Mesothelial cell of epicardium (in vitro differentiated cells): ENCODE results near the gene ZNF519. TPM values are rescaled to one million over a fixed set of nuclear protein-coding genes. Genes with fewer than 3 reads are reported as not detected.

Experiments
- DNase-seq, 2 experiments: peaks; one replicate each; pipeline ENCODE4 v3.0.0; 2021; ENCODE audit warnings: low spot score in 2 of 2; ENCODE audit not compliant: unreplicated experiment in 2 of 2
- H3K27ac Mint-ChIP-seq: 2 replicates; pipeline ENCODE4 v1.8.0; 2021; ENCODE audit warnings: mixed read lengths
- H3K27me3 Mint-ChIP-seq: 2 replicates; pipeline ENCODE4 v1.8.0; 2021; ENCODE audit warnings: low read depth, mixed read lengths
- H3K36me3 Mint-ChIP-seq: 2 replicates; pipeline ENCODE4 v1.8.0; 2021; ENCODE audit warnings: mixed read lengths
- H3K4me1 Mint-ChIP-seq: 2 replicates; pipeline ENCODE4 v1.8.0; 2021; ENCODE audit warnings: mixed read lengths
- H3K4me3 Mint-ChIP-seq: 2 replicates; pipeline ENCODE4 v1.8.0; 2021; ENCODE audit warnings: mild to moderate bottlenecking, moderate library complexity, mixed read lengths
- H3K9me3 Mint-ChIP-seq: 2 replicates; pipeline ENCODE4 v1.8.0; 2021; ENCODE audit warnings: mixed read lengths
- total RNA-seq: library from RNA; stranded (reverse); gene quantifications from 3 replicates; pipeline ENCODE4 v1.2.1, GENCODE V29; 2021
- TF ChIP-seq, protein P1 (sequence below): fragments of 200-600 bp; sonication (generic); IDR thresholded peaks from one replicate; pipeline ENCODE4 v1.5.0; 2021; ENCODE audit warnings: antibody characterized with exemption; ENCODE audit not compliant: unreplicated experiment

Gene ZNF519
- total RNA-seq, 1 donor from 2014 or later = 24.0 TPM

DNA sequence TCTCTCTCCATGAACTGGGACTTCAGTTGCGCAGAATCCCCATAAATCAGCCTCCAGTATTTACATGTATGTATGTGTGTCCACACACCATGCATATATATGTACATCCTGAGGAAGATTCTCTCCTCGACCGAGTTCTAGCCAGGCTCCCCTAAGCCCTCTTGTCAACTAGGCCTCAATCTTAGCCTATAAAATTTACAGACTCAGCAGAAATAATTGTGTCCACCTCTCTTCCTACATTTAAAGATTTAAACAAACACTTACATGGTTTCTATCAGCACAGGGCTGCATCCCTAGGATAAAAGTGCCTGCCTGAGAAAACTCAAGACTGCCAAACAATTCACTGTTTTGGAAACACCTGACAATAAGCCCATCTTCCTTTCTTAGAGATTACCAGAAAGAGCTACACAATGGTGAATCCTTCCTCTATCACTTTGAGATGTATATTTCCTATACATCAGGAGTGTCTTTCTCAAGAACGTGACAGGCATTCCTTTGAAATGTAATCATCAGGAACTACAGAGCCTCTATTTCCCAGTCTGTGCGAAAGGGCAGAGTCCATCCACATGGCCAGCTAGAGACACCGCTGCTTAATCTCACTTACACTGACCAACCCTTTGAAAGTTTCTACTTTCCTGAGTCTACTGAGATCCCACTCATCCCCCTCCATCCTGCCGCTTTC, 39.5 kb downstream of the ZNF519 start:
- Mint-ChIP-seq H3K9me3 (peaks cover 5% of the 10 kb centered on the region), H3K36me3 (peaks cover 8% of the 10 kb centered on the region), H3K27me3 (no peaks in the 10 kb centered on the region), H3K27ac (no peak overlapping the region), H3K4me3 (no peak overlapping the region), H3K4me1 (no peaks in the 10 kb centered on the region)
- no peak for DNase-seq
- TF ChIP-seq, protein P1, sequence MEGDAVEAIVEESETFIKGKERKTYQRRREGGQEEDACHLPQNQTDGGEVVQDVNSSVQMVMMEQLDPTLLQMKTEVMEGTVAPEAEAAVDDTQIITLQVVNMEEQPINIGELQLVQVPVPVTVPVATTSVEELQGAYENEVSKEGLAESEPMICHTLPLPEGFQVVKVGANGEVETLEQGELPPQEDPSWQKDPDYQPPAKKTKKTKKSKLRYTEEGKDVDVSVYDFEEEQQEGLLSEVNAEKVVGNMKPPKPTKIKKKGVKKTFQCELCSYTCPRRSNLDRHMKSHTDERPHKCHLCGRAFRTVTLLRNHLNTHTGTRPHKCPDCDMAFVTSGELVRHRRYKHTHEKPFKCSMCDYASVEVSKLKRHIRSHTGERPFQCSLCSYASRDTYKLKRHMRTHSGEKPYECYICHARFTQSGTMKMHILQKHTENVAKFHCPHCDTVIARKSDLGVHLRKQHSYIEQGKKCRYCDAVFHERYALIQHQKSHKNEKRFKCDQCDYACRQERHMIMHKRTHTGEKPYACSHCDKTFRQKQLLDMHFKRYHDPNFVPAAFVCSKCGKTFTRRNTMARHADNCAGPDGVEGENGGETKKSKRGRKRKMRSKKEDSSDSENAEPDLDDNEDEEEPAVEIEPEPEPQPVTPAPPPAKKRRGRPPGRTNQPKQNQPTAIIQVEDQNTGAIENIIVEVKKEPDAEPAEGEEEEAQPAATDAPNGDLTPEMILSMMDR = no peak

GRCh38 chr18:14089781-14090180, 42.5 kb downstream of the ZNF519 start:
- Mint-ChIP-seq H3K27me3 (peaks cover 1% of the 10 kb centered on the region), H3K9me3 (peaks cover 2% of the 10 kb centered on the region), H3K4me3 (no peak overlapping the region), H3K27ac (no peak overlapping the region), H3K36me3 (no peaks in the 10 kb centered on the region), H3K4me1 (no peaks in the 10 kb centered on the region)
- TF ChIP-seq, protein P1 = no peak
- no peak for DNase-seq

DNA sequence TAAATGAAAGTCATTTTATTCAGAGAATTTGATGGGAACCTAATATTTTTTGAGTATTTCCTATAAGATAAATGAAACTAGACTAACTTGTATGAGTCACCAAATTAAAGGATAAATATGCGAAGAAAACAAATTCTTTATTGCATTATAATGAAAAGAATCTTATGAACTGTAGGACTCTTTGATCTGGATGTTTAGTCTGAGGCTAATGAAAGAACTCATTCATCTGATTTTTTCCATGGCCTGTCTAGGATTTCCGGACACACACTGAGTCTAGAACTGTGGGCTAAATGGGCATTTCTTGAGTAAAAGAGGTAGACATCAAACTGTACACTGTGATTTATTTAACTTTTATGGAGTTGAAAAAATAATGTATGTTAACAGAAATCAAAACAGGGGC, 43.0 kb downstream of the ZNF519 start:
- no peaks in the 10 kb centered on the region for H3K36me3 Mint-ChIP-seq
- TF ChIP-seq, protein P1 = no peak
- H3K27ac Mint-ChIP-seq = no peak overlapping the region
- no peaks in the 10 kb centered on the region for H3K4me1 Mint-ChIP-seq
- H3K9me3 Mint-ChIP-seq = no peaks in the 10 kb centered on the region
- no peak for DNase-seq
- no peak overlapping the region for H3K4me3 Mint-ChIP-seq
- H3K27me3 Mint-ChIP-seq = peaks cover 1% of the 10 kb centered on the region

GRCh38 chr18:14086458-14087231, 45.6 kb downstream of the ZNF519 start:
- no peak for DNase-seq
- Mint-ChIP-seq H3K27me3 (peaks cover 1% of the 10 kb centered on the region), H3K27ac (no peak overlapping the region), H3K4me1 (no peaks in the 10 kb centered on the region), H3K4me3 (no peak overlapping the region), H3K9me3 (no peaks in the 10 kb centered on the region), H3K36me3 (no peaks in the 10 kb centered on the region)
- TF ChIP-seq, protein P1 = peak; percentile 73

DNA sequence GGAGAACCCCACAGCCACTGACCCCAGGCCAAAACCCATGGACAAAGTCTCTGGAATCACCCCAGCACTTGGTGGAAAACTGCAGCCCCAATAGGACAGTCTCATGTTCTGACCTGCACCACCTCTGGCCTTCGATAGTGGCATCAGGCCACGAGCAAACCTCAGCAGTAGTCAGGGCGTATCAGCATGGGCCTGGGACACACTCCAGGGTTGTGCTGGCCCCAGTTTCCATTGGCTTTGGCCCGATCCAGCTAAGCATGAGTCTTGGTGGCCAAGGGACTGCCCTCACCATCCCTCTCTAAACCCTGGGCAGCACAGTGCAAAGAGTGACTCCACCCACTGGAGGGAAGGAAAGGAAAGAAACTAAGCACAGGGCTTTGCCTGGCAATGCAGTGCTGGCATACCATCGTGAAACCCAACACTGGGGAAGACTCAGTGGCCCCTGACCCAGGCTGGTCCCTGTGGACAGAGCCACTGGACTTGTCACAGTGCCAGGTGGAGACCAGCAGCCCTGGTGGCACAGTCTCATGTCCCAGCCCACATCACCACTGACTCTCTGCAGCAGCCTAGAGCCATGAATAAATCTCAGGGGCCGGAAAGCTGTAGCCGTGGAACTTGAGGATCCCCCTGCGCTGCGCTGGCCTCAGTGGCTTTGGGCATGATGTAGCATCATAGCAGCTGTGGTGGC, 46.3 kb downstream of the ZNF519 start:
- H3K27ac Mint-ChIP-seq = no peak overlapping the region
- peaks cover 1% of the 10 kb centered on the region for H3K27me3 Mint-ChIP-seq
- H3K9me3 Mint-ChIP-seq = no peaks in the 10 kb centered on the region
- no peaks in the 10 kb centered on the region for H3K36me3 Mint-ChIP-seq
- no peaks in the 10 kb centered on the region for H3K4me1 Mint-ChIP-seq
- no peak for DNase-seq
- TF ChIP-seq, protein P1 = no peak
- H3K4me3 Mint-ChIP-seq = no peak overlapping the region
